Erythroblast (primary cell): ENCODE measurements around the gene TBCD.

Source experiments
- DNase-seq, 2 experiments: peaks; one replicate each; lab custom pipeline; 2025; lab: John Stamatoyannopoulos, UW
- GATA1 ChIP-seq: IDR thresholded peaks from 2 replicates; pipeline ENCODE4 v1.6.1; 2011; ENCODE audit warnings: low read depth, mild to moderate bottlenecking, control low read depth, low read length, moderate library complexity
- POLR2A ChIP-seq: IDR thresholded peaks from 2 replicates; pipeline ENCODE4 v1.6.1; 2011; ENCODE audit warnings: mild to moderate bottlenecking, low read length

The TBCD gene

GRCh38 chr17:82810644-82811430 lies 59.0 kb downstream of the TBCD start:
- DNase-seq, result no peak
- TF ChIP-seq GATA1 (no peak), POLR2A (no peak)

GRCh38 chr17:82812058-82812457 lies 60.2 kb downstream of the TBCD start:
- no peak for TF ChIP-seq GATA1
- no peak for DNase-seq

- TF ChIP-seq GATA1 (no peak), POLR2A (no peak)
- DNase-seq, result no peak
These were observed 60.7 kb downstream of the TBCD start for GRCh38 chr17:82812601-82813000.

GRCh38 chr17:82813299-82814051 lies 61.6 kb downstream of the TBCD start:
- DNase-seq, result no peak
- TF ChIP-seq GATA1, result no peak
- no peak for TF ChIP-seq POLR2A

GRCh38 chr17:82814834-82815233 lies 63.0 kb downstream of the TBCD start:
- TF ChIP-seq POLR2A (no peak), GATA1 (no peak)

GRCh38 chr17:82815354-82815753 lies 63.5 kb downstream of the TBCD start:
- DNase-seq, result no peak
- no peak for TF ChIP-seq GATA1
- TF ChIP-seq POLR2A, result no peak

More at GRCh38 chr17:82814834-82815233, 63.0 kb downstream of the TBCD start:
- DNase-seq, result no peak

- DNase-seq, result no peak
- TF ChIP-seq GATA1, result no peak
- no peak for TF ChIP-seq POLR2A
These were observed 64.0 kb downstream of the TBCD start for GRCh38 chr17:82815790-82816305.

- TF ChIP-seq POLR2A (no peak), GATA1 (no peak)
- peak in 1 of 2 experiments; percentile 13 for DNase-seq
These were observed 64.5 kb downstream of the TBCD start for GRCh38 chr17:82816358-82816757.

GRCh38 chr17:82817947-82818346 lies 66.1 kb downstream of the TBCD start:
- no peak for TF ChIP-seq GATA1
- TF ChIP-seq POLR2A, result no peak
- DNase-seq, result no peak

GRCh38 chr17:82820278-82821251 lies 68.7 kb downstream of the TBCD start:
- peak; percentile 31 to 43 for DNase-seq
- TF ChIP-seq GATA1, result no peak
- no peak for TF ChIP-seq POLR2A

- no peak for TF ChIP-seq POLR2A
- TF ChIP-seq GATA1, result no peak
These were observed 69.7 kb downstream of the TBCD start for GRCh38 chr17:82821554-82821953.

GRCh38 chr17:82822281-82822680 lies 70.4 kb downstream of the TBCD start:
- TF ChIP-seq GATA1 (no peak), POLR2A (no peak)

More at GRCh38 chr17:82821554-82821953, 69.7 kb downstream of the TBCD start:
- no peak for DNase-seq

GRCh38 chr17:82823004-82823403 lies 71.1 kb downstream of the TBCD start:
- TF ChIP-seq GATA1 (no peak), POLR2A (no peak)
- DNase-seq, result no peak

More at GRCh38 chr17:82822281-82822680, 70.4 kb downstream of the TBCD start:
- no peak for DNase-seq
